ENCODE measurements around the gene KLHL30.
"Not testable (repeated sequence)": the region's sequence is repeated elsewhere in the genome, so short reads cannot be mapped to it uniquely, and the experiment has no call there.

KLHL30 gene

DNA sequence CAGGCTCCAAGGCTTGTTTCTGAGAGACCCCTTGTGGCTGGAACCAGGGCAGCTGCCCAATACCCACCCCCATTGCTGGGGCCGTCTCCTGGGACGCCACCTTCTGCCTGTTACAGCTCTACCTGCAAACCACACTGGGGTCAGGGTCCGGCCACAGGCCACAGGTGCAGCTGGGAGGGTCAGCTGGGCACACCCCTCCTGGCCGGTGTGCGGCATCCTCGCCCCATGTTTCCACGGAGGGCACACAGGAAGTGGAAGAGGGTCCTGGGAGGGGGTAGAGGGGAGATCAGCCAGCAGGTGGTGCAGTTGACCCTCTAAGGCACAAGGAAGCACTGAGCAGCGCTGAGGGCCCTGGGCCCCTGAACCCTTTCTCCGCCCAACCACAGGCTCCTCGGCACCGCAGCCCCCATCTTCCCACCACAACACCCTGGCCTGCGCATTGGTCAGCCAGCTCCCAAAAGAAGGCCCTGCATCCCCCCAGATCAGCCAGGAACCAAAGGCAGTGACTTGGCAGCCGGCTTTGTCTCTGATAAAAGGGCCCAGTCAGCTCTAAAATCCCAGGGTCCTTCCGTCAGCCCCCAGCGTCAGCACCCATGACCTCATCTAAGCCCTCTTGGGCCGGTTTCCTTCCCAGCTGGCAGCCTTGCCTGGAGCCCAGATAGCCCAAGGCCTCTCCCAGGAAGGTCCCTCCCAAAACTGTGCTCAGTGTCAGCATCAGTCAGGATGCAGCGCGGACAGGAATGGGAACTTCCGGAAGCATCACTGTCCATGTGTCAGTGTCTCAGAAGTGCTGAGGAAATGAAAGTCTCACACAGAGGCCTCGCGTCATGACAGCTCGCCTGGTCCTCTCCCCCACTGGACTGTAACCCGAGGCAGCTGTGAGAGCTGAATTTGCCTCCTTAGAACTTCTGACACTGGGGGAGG is 22.0 kb downstream of the KLHL30 start:
- DNase-seq (ENCODE audit: low read depth in 4 of 4, low spot score in 1 of 4): no peak

DNA sequence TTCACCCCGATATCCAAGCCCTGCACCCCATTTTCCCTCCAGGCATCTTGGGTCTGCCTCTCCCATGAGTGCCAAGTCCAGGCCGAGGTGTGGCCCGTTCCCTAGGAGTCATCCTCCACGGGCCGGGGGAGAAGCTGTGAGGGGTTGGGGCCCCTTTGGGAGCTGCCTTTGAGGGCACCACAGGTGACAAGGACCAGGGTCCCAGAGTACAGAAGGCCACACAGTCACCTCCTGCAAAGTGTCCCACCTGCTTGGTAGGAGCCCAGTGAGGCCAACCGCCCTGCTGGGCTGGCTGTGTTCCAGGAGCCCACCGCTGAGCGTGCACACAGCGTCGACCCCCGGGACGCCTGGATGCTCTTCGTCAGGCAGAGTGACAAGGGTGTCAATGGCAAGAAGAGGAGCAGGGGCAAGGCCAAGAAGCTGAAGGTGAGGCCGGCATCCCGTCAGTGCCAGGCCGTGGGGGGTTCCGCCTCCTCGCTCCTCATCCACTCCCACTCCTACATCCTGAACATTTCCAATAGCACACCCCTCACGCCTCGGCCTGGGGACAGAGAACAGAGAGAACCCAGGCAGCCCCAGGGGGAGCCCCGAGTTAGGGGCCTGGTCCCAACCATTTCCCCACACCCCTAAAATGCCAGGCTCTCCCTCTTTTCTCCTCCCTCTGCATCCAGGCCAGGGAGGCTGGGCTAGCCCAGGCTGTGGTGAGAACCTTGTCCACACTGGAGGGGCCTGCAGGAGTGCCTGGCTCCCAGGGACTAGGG is 23.0 kb downstream of the KLHL30 start:
- no peak for DNase-seq (ENCODE audit: low read depth in 4 of 4, low spot score in 1 of 4)

DNA sequence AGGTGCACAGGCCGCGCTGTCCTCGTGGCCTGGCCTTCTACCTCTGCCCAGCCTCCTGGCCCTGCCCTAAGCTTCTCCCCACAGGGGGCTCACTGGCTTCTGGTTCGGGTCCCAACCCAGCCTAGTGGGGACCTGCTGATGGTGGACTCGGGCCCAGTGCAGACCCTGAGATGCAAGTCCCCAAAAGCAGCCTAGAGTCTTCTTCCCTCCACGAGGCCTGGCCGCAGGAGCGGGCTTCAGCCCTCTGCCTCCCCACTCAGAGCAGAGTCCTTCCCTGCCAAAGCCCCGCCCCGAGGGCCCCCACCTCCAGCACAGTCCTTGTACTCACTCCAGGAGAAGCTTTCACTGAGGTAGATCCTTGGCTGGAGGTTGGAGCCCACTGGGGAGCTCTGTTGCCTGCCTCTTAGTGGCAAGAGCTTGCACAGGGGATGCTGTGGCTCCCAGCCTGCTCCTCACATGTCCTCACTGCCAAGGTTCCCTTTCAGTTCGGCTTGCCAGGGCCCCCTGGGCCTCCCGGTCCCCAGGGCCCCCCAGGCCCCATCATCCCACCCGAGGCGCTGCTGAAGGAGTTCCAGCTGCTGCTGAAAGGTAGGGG is 23.9 kb downstream of the KLHL30 start:
- no peak for DNase-seq (ENCODE audit: low read depth in 4 of 4, low spot score in 1 of 4)

DNA sequence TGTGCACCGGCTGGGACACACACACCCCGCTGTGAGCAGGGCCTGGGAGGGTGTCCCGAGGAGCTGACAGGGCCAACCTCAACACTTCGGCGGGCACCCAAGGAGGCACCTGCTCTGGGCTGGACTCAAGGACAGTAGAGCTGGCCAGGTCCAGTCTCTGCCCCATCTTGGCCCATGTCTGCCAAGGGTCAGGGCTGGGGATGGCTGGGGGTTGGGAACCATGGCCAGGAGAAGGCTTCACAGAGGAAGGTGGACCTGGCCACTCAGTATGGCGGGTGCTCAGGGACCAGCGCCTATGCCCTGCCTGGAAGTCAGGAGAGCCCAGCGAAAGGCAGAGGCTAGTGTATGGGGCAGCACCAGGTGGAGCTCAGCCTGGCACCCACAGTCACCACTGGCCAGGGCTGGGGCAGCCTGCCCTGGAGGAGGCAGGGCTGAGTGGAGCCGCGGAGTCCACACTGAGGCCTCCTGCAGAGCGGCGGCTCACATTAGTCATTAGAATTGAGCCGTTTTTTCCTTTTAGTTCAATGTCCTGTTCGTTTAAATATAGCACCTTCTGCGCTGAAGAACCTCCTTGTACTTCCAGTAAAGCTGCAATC is 24.5 kb downstream of the KLHL30 start:
- DNase-seq (ENCODE audit: low read depth in 4 of 4, low spot score in 1 of 4): no peak

DNA sequence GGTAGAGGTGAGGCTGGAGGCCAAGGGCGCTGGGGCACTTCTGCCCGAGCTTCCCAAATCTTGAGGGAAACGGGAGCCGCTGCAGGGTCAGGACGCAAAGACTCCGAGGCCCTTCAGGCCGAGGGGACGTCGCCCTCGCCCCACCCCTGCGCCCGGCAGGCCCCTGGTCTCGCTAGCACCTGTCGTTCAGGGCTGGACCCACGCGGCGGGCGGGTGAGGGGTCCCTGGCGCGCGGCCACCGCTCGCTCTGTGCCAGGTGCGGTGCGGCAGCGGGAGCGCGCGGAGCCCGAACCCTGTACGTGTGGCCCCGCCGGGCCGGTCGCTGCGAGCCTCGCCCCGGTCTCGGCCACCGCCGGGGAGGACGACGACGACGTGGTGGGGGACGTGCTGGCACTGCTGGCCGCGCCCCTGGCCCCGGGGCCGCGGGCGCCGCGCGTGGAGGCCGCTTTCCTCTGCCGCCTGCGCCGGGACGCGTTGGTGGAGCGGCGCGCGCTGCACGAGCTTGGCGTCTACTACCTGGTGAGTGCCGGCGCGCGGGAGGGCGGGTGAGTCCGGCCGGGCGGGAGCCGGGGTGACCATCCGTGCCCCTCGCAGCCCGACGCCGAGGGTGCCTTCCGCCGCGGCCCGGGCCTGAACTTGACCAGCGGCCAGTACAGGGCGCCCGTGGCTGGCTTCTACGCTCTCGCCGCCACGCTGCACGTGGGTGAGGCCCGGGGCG is 25.2 kb downstream of the KLHL30 start:
- DNase-seq (ENCODE audit: low read depth in 4 of 4, low spot score in 1 of 4): no peak

DNA sequence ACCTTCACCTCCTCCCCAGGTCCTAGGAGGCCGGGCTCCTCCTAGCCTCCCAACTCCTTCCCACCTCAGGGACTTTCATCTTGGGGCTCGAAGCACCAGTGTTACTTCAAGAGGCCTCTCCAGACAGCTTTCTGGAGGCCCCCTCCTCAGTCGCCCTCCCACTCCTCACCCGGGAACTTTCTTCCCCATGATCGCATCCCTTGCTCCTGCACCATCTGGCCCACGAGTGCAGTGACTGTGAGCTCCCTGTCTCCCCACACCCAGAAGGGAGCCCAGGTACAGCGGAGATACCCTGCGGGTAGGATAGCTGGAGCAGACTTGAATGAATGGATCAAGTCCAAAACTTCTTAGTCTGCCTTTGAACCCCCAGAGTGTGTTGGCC is 26.4 kb downstream of the KLHL30 start:
- no peak for DNase-seq (ENCODE audit: low read depth in 4 of 4, low spot score in 1 of 4)

DNA sequence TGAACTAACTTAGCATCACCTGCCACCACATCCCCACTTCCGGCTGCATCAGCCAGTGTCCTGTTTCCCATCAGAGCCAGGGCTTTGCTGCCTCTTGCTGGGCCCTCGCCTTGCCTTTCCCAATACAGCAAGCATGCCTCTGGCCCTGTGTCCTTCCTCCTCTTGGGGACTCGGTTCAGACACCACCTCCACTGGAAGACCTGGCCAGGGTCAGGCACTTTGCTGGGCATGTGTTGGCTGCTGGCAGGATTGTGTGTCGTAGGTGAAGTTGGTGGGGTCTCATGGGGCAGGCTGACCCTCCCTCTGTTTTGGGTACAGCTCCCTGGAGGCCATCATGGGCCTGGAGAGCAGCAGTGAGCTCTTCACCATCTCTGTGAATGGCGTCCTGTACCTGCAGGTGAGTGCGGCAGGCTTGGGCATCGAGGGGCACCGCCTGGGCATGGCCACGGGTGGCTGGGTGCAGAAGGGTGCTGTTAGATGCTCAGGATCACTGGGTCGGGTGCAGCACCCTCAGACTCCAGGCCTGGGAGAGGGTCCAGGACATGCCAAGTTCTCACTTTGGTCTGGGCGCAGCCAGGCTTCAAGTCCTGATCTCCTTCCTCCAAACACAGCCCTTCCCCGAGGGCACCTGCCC is 26.9 kb downstream of the KLHL30 start:
- DNase-seq (ENCODE audit: low read depth in 4 of 4, low spot score in 1 of 4): no peak

DNA sequence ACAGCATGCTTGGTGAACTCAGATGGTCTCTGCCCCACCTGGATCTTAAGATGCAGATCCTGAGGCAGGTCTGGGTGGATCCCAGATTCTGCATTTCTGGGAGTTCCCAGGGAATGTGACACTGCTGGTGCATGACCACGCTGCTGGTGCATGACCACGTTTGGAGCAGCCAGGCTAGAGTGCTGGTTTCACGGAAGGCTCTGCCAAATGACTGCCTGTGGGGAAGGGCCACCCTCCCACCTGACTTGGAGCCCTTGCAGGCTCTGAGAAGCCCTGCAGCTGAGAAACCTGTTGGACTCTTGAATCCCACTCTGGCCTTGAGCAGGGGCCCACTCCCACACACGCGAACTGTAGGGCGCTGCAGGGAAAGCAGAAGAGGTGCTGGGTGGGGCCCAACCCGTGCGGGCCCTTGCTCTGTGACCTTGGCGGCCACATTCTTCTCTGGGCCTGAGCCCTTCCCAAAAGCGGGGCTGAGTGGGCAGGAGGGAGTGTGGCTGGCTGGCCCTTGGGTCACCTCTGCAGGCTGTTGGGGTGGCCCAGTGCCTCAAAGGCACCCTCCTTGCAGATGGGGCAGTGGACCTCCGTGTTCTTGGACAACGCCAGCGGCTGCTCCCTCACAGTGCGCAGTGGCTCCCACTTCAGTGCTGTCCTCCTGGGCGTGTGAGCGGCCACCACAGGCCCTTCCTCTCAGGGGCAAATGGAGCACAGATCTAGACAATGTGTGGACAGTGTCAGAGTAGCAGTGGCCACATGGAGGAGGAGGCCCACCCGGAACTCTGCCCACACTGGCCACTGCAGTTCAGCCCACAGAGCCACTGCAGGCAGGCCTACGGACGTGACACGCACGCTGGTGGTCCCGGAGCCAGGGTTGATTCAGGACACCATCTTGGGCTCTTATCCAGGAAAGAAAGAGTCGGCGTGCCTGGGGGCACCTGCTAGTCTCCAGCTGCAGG is 28.2 kb downstream of the KLHL30 start:
- no peak for DNase-seq (ENCODE audit: low read depth in 4 of 4, low spot score in 1 of 4)

DNA sequence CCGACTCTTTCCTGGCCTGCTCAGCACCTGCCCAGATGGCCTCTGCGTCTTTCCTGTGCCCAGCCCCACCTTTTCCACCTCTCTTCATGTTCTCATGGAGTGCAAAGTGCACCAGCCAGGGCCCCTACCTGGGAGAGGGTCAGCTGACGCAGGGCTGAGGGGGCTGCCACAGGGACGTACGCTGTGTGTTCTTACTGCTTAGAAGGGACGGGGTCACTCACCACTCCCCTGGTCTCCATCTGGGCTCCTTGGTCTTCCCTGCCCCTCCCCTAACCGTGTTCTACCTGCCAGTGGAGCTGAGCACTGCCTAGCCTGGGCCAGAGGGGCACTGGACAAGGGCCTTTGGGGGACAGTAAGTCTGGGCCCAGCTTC is 28.9 kb downstream of the KLHL30 start:
- no peak for DNase-seq (ENCODE audit: low read depth in 4 of 4, low spot score in 1 of 4)

DNA sequence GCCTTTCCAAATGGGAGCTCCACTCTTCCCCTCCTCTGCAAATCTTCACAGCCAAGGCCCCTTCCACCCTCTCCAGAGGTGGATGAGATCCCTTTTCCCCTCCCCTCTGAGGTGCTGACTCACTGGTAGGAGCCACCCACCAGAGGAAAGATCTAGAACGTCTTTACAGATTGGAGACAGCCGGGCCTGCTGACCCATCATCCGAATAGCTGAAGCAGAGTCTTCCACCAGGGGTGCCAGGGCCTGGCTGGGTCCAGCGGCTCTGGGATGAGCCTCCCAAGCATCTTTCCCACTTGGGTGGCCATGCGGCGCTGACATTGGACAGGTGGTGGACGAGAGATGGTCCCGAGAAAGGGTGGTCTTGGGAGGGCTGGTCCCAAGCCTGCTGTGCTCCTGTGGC is 29.3 kb downstream of the KLHL30 start:
- no peak for DNase-seq (ENCODE audit: low read depth in 4 of 4, low spot score in 1 of 4)

DNA sequence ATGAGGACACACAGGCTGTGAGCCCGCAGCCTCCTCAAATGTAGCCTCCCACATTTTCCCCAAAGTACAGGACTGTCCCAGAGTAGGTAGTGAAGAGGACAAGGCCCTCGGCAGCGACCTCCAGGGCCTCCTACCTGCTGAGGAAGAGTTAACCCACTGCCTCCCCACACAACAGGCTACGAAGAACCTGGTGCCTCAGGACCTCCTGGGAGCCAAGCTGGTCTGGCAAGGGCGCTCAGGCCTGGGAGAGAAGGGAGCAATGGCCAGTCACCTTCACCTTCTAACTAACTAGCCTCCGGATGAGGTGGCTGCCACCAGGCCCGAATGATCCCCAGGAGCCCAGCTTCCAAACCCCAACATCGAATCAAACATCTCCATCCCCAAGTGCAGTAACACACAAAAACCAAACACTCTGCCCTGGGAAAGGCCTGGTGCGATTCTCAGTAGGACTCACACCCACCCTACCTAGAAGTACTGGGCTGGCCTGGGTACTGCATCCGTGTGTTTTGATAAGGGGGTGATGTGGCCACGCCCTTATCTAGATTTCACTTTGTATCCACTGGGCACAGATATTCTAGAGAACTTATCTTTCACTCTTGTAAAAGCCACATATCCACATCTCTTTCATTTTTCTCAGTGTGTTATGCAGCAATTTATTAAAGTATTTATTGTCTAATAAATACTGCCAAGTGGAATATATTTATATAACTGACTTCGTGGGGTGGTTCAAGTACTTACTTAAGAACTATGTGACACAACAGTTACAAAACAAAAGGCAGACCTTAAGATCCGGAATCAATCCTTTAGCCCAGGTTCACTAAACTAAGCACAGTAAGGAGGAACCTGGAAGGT is 30.0 kb downstream of the KLHL30 start:
- DNase-seq (ENCODE audit: low read depth in 4 of 4, low spot score in 1 of 4): no peak

GRCh38 chr2:238169048-238169707 is 30.7 kb downstream of the KLHL30 start:
- no peak for DNase-seq (ENCODE audit: low read depth in 4 of 4, low spot score in 1 of 4)

GRCh38 chr2:238169708-238170251 is 31.3 kb downstream of the KLHL30 start:
- DNase-seq (ENCODE audit: low read depth in 4 of 4, low spot score in 1 of 4): no peak

GRCh38 chr2:238170386-238171071 is 32.1 kb downstream of the KLHL30 start:
- no peak for DNase-seq (ENCODE audit: low read depth in 4 of 4, low spot score in 1 of 4)

DNA sequence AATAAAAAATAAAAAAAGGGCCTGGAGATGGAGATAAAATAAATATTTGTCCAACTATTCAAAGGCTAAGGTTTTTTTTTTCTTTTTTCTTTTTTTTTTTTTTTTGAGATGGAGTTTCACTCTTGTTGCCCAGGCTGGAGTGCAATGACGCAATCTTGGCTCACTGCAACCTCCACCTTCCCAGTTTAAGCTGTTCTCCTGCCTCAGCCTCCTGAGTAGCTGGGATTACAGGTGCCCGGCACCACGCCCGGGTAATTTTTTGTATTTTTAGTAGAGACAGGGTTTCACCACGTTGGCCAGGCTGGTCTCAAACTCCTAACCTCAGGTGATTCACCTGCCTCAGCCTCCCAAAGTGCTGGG is 32.6 kb downstream of the KLHL30 start:
- DNase-seq (ENCODE audit: low read depth in 4 of 4, low spot score in 1 of 4): not testable (repeated sequence)

- no peak for DNase-seq (ENCODE audit: low read depth in 4 of 4, low spot score in 1 of 4)
Observed at GRCh38 chr2:238171575-238172187, 33.2 kb downstream of the KLHL30 start.

GRCh38 chr2:238172439-238172838 is 34.0 kb downstream of the KLHL30 start:
- no peak for DNase-seq (ENCODE audit: low read depth in 4 of 4, low spot score in 1 of 4)

Measured in stimulated activated CD4-positive, alpha-beta T cell treated with anti-CD3 and anti-CD28 coated beads, Interleukin-1b, Interleukin-23, amount 100 ng/mL, for 24 hours (primary cell).